SK-N-SH treated with all-trans-retinoic acid at 6 μM for 48 hours (cell line): ENCODE results near the gene MOCS1.

ENCODE experiments used
- ARNTL ChIP-seq: fragments of 450-650 bp; formaldehyde crosslinking; IDR thresholded peaks from 2 replicates; pipeline ENCODE4 v1.5.0; 2020; ENCODE audit warnings: low read depth, mild to moderate bottlenecking, moderate library complexity, borderline replicate concordance
- ESRRG ChIP-seq: fragments of 250-450 bp; sonication (Bioruptor Pico); IDR thresholded peaks from 2 replicates; pipeline ENCODE4 v1.6.1; 2021; ENCODE audit warnings: mild to moderate bottlenecking
- OSR1 ChIP-seq: fragments of 250-450 bp; sonication (Bioruptor Pico); IDR thresholded peaks from 2 replicates; pipeline ENCODE4 v1.8.0; 2022; ENCODE audit warnings: moderate library complexity, mild to moderate bottlenecking, inconsistent platforms
- PATZ1 ChIP-seq: fragments of 250-450 bp; sonication (Bioruptor Pico); IDR thresholded peaks from 2 replicates; pipeline ENCODE4 v1.8.0; 2020; ENCODE audit warnings: mild to moderate bottlenecking, moderate library complexity, borderline replicate concordance
- SNAI2 ChIP-seq: fragments of 250-450 bp; sonication (Bioruptor Pico); IDR thresholded peaks from 2 replicates; pipeline ENCODE4 v1.5.0; 2020; ENCODE audit warnings: mild to moderate bottlenecking, moderate library complexity
- TCF4 ChIP-seq: fragments of 250-450 bp; sonication (Bioruptor Pico); IDR thresholded peaks from 2 replicates; pipeline ENCODE4 v1.8.0; 2021; ENCODE audit warnings: mild to moderate bottlenecking, moderate library complexity, borderline replicate concordance
- TOX ChIP-seq: fragments of 250-450 bp; sonication (Bioruptor Pico); IDR thresholded peaks from 2 replicates; pipeline ENCODE4 v1.8.0; 2021; ENCODE audit warnings: mild to moderate bottlenecking, moderate library complexity, borderline replicate concordance
- ZFP3 ChIP-seq: fragments of 250-450 bp; sonication (Bioruptor Pico); IDR thresholded peaks from 2 replicates; pipeline ENCODE4 v1.5.0; 2020; ENCODE audit warnings: mild to moderate bottlenecking, moderate library complexity
- TF ChIP-seq, protein P1 (sequence below): fragments of 250-450 bp; sonication (Bioruptor Pico); IDR thresholded peaks from 2 replicates; pipeline ENCODE4 v1.5.1; 2021; ENCODE audit warnings: mild to moderate bottlenecking, moderate library complexity
- TF ChIP-seq, protein P2 (sequence below): fragments of 250-450 bp; sonication (Bioruptor Pico); IDR thresholded peaks from 2 replicates; pipeline ENCODE4 v1.5.0; 2020; ENCODE audit warnings: mild to moderate bottlenecking, moderate library complexity
- TF ChIP-seq, protein P3 (sequence below): fragments of 250-450 bp; sonication (Bioruptor Pico); IDR thresholded peaks from 2 replicates; pipeline ENCODE4 v1.5.1; 2020; ENCODE audit warnings: low read depth, mild to moderate bottlenecking, moderate library complexity

DNA sequence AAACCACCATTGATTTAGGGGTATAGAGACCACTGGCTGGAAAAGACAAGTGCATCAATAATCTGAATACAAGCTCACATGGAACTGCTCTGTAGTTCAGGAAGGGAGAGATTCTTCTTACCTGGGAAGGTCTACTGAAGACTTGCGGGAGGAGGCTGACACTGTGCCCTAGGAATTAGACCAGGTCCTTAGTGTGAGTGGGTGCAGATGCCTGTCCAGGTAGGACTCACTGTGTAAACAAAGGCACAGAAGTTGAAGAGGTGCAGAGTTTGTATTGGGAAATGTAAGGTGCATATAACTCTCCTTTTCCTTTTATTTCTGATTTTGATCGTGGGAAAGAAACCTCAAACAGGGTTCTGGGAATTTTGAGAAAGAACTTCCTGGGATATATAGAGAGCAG, 75.2 kb downstream of the MOCS1 start:
- TF ChIP-seq TOX (CRISPR knock-in tag): no peak
- no peak for TF ChIP-seq TCF4 (CRISPR knock-in tag)
- TF ChIP-seq ARNTL (CRISPR knock-in tag): no peak
- no peak for TF ChIP-seq ESRRG (CRISPR knock-in tag)
- TF ChIP-seq PATZ1: no peak
- TF ChIP-seq ZFP3 (CRISPR knock-in tag): no peak
- TF ChIP-seq SNAI2 (CRISPR knock-in tag): no peak
- TF ChIP-seq, protein P1, sequence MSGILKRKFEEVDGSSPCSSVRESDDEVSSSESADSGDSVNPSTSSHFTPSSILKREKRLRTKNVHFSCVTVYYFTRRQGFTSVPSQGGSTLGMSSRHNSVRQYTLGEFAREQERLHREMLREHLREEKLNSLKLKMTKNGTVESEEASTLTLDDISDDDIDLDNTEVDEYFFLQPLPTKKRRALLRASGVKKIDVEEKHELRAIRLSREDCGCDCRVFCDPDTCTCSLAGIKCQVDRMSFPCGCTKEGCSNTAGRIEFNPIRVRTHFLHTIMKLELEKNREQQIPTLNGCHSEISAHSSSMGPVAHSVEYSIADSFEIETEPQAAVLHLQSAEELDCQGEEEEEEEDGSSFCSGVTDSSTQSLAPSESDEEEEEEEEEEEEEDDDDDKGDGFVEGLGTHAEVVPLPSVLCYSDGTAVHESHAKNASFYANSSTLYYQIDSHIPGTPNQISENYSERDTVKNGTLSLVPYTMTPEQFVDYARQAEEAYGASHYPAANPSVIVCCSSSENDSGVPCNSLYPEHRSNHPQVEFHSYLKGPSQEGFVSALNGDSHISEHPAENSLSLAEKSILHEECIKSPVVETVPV (CRISPR knock-in tag): no peak
- TF ChIP-seq OSR1 (CRISPR knock-in tag): no peak
- TF ChIP-seq, protein P2, sequence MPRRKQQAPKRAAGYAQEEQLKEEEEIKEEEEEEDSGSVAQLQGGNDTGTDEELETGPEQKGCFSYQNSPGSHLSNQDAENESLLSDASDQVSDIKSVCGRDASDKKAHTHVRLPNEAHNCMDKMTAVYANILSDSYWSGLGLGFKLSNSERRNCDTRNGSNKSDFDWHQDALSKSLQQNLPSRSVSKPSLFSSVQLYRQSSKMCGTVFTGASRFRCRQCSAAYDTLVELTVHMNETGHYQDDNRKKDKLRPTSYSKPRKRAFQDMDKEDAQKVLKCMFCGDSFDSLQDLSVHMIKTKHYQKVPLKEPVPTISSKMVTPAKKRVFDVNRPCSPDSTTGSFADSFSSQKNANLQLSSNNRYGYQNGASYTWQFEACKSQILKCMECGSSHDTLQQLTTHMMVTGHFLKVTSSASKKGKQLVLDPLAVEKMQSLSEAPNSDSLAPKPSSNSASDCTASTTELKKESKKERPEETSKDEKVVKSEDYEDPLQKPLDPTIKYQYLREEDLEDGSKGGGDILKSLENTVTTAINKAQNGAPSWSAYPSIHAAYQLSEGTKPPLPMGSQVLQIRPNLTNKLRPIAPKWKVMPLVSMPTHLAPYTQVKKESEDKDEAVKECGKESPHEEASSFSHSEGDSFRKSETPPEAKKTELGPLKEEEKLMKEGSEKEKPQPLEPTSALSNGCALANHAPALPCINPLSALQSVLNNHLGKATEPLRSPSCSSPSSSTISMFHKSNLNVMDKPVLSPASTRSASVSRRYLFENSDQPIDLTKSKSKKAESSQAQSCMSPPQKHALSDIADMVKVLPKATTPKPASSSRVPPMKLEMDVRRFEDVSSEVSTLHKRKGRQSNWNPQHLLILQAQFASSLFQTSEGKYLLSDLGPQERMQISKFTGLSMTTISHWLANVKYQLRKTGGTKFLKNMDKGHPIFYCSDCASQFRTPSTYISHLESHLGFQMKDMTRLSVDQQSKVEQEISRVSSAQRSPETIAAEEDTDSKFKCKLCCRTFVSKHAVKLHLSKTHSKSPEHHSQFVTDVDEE (CRISPR knock-in tag): no peak
- TF ChIP-seq, protein P3, sequence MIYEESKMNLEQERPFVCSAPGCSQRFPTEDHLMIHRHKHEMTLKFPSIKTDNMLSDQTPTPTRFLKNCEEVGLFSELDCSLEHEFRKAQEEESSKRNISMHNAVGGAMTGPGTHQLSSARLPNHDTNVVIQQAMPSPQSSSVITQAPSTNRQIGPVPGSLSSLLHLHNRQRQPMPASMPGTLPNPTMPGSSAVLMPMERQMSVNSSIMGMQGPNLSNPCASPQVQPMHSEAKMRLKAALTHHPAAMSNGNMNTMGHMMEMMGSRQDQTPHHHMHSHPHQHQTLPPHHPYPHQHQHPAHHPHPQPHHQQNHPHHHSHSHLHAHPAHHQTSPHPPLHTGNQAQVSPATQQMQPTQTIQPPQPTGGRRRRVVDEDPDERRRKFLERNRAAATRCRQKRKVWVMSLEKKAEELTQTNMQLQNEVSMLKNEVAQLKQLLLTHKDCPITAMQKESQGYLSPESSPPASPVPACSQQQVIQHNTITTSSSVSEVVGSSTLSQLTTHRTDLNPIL (CRISPR knock-in tag): no peak
